GM12878 (cell line): ENCODE results near the gene DCDC2C.

Source experiments
- POLR2AphosphoS5 ChIP-seq: IDR thresholded peaks from 2 replicates; pipeline ENCODE4 v1.6.1; 2011; ENCODE audit warnings: mild to moderate bottlenecking, low read length, inconsistent platforms
- REST ChIP-seq: IDR thresholded peaks from 2 replicates; pipeline ENCODE4 v1.6.1; 2012; ENCODE audit warnings: mild to moderate bottlenecking, low read depth, low read length

GRCh38 chr2:3779496-3780049, 76.2 kb downstream of the DCDC2C start:
- TF ChIP-seq REST = no peak
- no peak for TF ChIP-seq POLR2AphosphoS5
